Fibroblast of skin of right quadriceps (primary cell): Measurements from ENCODE around the gene SULT1A3.
"Not testable (repeated sequence)": the region's sequence is repeated elsewhere in the genome, so short reads cannot be mapped to it uniquely, and the experiment has no call there.

ENCODE experiments used
- DNase-seq: peaks from one replicate; pipeline ENCODE4 v3.0.0-alpha.2; 2013

SULT1A3 gene

GRCh38 chr16:30187556-30187865 is 11.5 kb upstream of the SULT1A3 start:
- no peak for DNase-seq

DNA sequence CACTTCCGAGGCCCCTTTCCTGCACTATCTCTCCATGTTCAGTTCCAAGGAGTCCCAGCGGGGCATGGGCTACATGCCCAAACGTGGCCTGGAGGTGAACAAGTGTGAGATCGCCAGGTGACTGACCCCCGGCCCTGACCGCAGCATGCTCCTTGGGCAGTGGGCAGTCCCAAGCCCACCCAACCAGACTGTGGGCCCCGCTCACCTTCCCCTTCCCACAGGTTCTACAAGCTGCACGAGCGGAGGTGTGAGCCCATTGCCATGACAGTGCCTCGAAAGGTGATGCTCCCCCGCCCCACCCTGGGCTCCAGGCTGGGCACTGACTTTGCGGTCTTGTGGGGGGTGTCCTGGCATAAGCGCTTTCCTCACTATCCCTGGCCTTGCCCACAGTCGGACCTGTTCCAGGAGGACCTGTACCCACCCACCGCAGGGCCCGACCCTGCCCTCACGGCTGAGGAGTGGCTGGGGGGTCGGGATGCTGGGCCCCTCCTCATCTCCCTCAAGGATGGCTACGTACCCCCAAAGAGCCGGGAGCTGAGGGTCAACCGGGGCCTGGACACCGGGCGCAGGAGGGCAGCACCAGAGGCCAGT is 11.0 kb upstream of the SULT1A3 start:
- no peak for DNase-seq

GRCh38 chr16:30191158-30191557 is 7.9 kb upstream of the SULT1A3 start:
- DNase-seq: not testable (repeated sequence)

GRCh38 chr16:30193098-30193497 is 6.0 kb upstream of the SULT1A3 start:
- DNase-seq: not testable (repeated sequence)

DNA sequence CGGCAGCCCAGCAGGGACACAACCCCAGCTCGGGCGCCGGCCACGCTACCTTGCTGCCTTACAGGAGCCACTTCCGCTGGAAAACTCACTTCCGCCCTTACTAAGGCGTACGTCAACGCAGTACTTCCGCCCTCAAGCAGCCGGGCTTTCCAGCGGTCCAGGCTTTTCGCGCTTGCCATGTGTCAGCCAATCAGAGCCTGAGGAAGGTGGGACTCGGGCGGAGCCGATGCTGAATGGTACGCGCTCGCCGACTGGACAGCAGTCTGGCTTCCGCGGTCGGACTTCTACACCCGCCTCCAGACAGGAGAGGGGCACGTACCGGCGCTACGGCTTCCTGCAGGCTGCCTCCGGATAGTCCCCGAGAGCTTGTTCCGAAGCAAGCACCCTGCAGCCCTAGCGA is 5.4 kb upstream of the SULT1A3 start, which contains the start of the genes BOLA2B and SLX1A:
BOLA2B (minus strand) TSS at position 52 of the 400 bp plus-strand sequence. CDS start 71 bp downstream, outside the sequence.
SLX1A (plus strand) TSS at position 261 of the 400 bp plus-strand sequence. CDS start 210 bp downstream, outside the sequence.
- not testable (repeated sequence) for DNase-seq

- DNase-seq: not testable (repeated sequence)
Observed at GRCh38 chr16:30194172-30194925, 4.7 kb upstream of the SULT1A3 start.

GRCh38 chr16:30197001-30197400 is 2.1 kb upstream of the SULT1A3 start:
- DNase-seq: not testable (repeated sequence)

- not testable (repeated sequence) for DNase-seq
Observed at GRCh38 chr16:30199608-30200343, 721 bp downstream of the SULT1A3 start.

GRCh38 chr16:30205541-30206236 is 6.6 kb downstream of the SULT1A3 start:
- DNase-seq: not testable (repeated sequence)

DNA sequence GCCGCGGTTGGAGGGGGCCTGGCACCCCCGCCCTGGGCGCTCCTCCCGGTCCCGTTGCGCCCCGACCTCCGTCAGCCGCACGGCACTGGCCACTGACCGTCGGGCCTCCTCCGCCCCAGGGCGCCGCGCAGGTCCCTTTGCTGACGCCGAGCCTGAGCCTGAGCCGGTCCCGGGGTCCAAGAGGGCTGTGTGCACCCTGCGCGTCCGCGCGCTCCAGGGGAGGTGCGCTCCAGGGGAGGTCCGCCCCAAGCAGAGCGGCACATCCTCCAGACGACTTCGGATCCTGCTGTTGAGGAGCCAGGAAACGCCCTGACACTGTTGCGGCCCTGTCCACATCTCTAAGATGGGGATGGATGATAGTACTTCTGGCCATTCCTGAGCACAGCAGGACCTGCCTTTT is 7.2 kb downstream of the SULT1A3 start:
- not testable (repeated sequence) for DNase-seq

DNA sequence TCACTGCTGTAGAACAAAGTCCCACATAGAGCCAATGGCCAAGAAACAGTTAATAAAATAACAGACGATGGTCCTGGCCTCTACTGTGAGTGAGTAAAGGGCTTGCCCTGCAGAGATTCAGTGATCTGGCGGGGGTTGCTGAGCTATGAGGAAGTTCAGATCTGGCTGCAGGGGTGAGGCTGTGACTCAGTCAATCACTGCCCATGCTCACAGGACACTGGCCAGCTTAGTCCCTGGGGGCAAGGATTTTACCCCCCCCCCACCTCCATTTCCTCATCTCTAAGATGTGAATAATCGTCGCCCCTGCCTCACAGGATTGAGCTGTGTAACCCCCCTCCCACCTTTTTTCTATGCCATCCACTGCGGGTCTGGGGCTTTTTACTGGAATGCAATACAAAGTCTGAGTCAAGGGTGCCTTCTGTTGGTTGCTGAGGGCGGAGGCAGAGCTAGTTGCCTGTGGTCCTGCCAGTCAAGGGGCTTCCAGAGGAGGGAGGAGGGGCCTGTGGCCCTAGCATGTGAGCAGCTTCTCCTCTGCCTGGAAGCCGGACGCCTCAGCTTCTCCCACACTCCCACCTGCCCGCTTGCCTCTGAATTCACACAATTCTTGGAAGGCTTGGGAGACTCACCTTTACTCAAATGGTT is 8.1 kb downstream of the SULT1A3 start:
- not testable (repeated sequence) for DNase-seq

- DNase-seq: not testable (repeated sequence)
Observed at GRCh38 chr16:30209032-30209431, 10.0 kb downstream of the SULT1A3 start.

GRCh38 chr16:30211414-30211813 is 12.4 kb downstream of the SULT1A3 start:
- DNase-seq: not testable (repeated sequence)

- not testable (repeated sequence) for DNase-seq
Observed at GRCh38 chr16:30217082-30217481, 18.0 kb downstream of the SULT1A3 start.

GRCh38 chr16:30248379-30248778 is 49.3 kb downstream of the SULT1A3 start, which contains the start of gene NPIPB13:
Gene NPIPB13 (minus strand): TSS chr16:30248479. CDS start chr16:30245573, 2,906 bp downstream.
- DNase-seq: not testable (repeated sequence)
